Measurements from ENCODE around the gene DDAH2. TPM values are rescaled to one million over a fixed set of nuclear protein-coding genes. Genes with fewer than 3 reads are reported as not detected.

Gene DDAH2, protein sequence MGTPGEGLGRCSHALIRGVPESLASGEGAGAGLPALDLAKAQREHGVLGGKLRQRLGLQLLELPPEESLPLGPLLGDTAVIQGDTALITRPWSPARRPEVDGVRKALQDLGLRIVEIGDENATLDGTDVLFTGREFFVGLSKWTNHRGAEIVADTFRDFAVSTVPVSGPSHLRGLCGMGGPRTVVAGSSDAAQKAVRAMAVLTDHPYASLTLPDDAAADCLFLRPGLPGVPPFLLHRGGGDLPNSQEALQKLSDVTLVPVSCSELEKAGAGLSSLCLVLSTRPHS
- total RNA-seq, result 1 to 10 TPM; 4.7 to 7.3 TPM
- total RNA-seq, result 5.2 to 12.3 reads per million in 2 donors

DNA sequence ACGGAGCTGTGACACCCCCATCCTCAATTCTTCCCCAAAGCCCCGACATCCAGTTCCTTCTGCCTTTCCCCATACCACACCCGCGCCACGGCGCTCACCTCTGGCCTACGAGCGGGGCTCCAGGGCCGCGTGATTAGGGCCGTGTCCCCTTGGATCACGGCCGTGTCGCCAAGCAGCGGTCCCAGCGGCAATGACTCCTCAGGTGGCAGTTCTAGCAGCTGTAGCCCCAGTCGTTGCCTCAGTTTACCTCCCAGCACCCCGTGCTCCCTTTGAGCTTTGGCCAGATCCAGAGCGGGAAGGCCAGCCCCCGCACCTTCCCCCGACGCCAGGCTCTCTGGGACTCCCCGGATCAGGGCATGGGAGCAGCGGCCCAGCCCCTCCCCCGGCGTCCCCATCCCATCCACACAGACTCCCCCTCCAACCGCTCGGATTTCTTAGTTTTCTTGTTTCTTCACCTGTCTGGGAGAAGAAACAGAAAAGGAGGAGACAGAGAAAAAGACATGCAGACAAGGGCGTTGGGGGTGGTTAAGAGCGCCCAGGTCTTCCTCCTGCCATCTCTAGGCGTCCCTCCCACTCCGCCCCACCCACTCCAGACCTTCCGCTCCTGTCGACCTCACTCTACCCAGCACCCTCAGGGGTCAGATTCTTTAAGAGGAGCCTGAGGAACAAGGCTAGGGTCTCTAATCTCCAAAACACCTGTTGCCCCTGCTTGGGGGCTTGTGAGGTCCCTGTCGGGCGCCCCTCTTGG, at the start of gene DDAH2:
Gene DDAH2, minus strand, starts transcription at position 533 of the 748 bp plus-strand sequence. Its CDS starts 138 bp downstream, at position 395.
- no peak for DNase-seq
- Mint-ChIP-seq H3K36me3 (ENCODE audit: low read depth) (peaks cover 5% of the 10 kb centered on the region), H3K27ac (peak within 1 kb of the TSS; percentile 79), H3K27me3 (no peaks in the 10 kb centered on the region), H3K4me3 (peak within 1 kb of the TSS; percentile 96), H3K4me1 (peaks cover 41% of the 10 kb centered on the region)
- ATAC-seq, result peak; percentile 17
- no peaks in the 10 kb centered on the region for H3K9me3 ChIP-seq (ENCODE audit: control insufficient read depth, low read length, poor library complexity, severe bottlenecking)

DNA sequence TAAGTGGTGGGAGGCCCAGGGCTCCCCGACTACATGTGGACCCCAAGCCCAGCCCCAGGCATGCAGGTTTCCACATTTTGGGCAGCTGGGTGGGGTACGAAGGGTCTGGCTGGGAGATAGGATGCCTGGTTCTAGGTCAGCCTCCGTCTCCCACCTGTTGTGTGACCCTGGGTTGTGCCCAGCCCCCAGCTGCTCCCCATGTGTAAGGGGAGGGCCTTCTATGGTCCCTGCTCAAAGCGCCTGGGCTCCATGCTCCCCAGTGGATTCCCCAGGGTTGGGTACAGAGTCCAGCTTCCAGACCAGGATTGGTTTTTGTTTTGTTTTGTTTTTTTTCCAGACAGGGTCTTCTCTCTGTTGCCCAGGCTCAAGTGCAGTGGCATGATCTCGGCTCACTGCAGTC, 49.1 kb upstream of the DDAH2 start:
- Mint-ChIP-seq H3K4me1 (peaks cover 18% of the 10 kb centered on the region), H3K27ac (no peak overlapping the region), H3K36me3 (ENCODE audit: low read depth) (no peaks in the 10 kb centered on the region), H3K27me3 (no peaks in the 10 kb centered on the region), H3K4me3 (no peak overlapping the region)
- no peak for ATAC-seq
- DNase-seq, result no peak
- H3K9me3 ChIP-seq (ENCODE audit: control insufficient read depth, low read length, poor library complexity, severe bottlenecking), result no peaks in the 10 kb centered on the region

DNA sequence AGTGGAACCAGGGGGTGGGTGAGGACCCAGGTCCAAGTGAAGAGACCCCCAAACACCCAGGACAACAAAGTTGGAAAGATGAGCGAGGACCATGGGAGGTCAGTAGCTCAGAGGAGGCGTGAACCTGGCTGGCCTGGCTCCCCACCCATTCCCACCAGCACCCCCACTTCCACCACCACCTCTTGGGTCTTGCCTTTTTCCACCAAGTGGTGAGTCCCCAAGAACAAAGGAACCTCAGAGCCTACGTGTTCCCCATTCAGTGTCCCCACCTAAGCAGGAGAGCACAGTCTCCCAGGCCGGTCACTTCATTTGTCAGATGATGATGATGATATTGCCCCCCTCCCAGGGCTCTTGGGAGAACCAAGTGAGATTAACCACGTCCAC, 48.6 kb upstream of the DDAH2 start:
- no peaks in the 10 kb centered on the region for H3K9me3 ChIP-seq (ENCODE audit: control insufficient read depth, low read length, poor library complexity, severe bottlenecking)
- no peak for ATAC-seq
- H3K4me1 Mint-ChIP-seq, result peaks cover 22% of the 10 kb centered on the region
- H3K27me3 Mint-ChIP-seq, result no peaks in the 10 kb centered on the region
- no peak overlapping the region for H3K27ac Mint-ChIP-seq
- H3K36me3 Mint-ChIP-seq (ENCODE audit: low read depth), result no peaks in the 10 kb centered on the region
- H3K4me3 Mint-ChIP-seq, result peak overlapping the region; percentile 78
- no peak for DNase-seq

DNA sequence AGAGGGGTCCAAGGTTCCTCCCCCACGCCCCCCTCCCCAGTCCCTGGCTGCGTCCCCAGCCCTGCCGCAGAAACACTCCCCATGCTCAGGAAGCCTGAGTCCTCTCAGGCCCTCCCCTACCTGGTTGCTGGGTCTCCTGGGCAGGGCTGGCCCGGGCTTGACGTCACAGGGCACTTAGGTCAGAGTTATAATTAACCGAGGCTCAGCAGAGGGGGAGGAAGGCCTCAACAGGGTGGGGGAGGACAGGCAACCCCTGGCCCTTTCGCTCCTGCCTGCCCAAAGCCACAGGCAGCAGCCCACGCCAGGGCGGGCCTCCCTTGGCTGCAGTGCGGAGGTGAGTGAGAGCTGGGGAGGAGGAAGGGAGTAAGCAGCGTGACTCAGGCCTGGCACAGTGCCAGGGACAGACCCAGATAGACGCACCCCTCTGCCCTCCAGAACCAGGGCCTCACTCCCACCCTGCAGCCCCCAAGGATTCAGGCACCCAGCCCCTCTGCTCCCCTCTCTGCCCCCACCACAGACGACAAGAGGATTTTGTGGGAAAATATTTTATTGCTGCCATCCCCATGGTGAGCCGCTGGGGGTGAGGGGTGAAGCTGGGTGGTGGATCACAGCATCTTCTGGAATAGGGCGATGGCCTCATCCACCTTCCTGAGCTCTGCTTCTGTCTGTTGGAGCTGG, 48.0 kb upstream of the DDAH2 start, which contains the start of gene VWA7:
Gene VWA7, minus strand, starts transcription at position 340 of the 678 bp plus-strand sequence. CDS start 549 bp downstream, outside the sequence.
- peak; percentile 29 to 53 (median 40) for DNase-seq
- ATAC-seq, result peak; percentile 80
- Mint-ChIP-seq H3K4me1 (peaks cover 23% of the 10 kb centered on the region), H3K36me3 (ENCODE audit: low read depth) (no peaks in the 10 kb centered on the region), H3K4me3 (peak within 1 kb of the TSS; percentile 78), H3K27ac (peak within 1 kb of the TSS; percentile 77), H3K27me3 (no peaks in the 10 kb centered on the region)
- no peaks in the 10 kb centered on the region for H3K9me3 ChIP-seq (ENCODE audit: control insufficient read depth, low read length, poor library complexity, severe bottlenecking)

DNA sequence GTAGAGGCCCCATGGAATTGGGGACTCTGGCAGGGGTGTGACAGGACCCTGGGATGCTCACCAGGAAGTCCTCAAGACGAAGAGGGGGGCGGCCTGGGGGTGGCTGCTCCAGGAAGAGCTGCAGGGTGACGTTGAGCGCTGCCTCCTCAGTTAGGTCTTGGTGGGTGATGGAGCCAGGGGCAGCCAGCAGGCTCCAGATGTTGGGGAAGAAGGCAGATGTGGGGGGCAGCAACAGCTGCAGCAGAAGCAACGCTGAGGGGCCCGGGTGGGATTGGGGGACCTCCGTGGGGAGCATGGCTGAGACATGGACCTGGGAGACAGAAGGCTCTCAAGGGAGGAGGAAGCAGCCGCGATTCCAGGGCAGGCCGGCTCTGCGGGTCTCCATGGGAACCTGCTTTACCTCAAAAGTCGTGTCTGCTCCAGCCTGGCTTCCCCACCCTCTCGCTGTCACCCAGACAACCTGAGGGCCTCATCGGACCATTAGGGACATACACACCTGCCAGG, 47.4 kb upstream of the DDAH2 start:
- ATAC-seq, result peak; percentile 22
- Mint-ChIP-seq H3K27me3 (no peaks in the 10 kb centered on the region), H3K4me1 (peaks cover 24% of the 10 kb centered on the region), H3K27ac (peak overlapping the region; percentile 77), H3K4me3 (peak overlapping the region; percentile 78), H3K36me3 (ENCODE audit: low read depth) (no peaks in the 10 kb centered on the region)
- no peak for DNase-seq
- H3K9me3 ChIP-seq (ENCODE audit: control insufficient read depth, low read length, poor library complexity, severe bottlenecking), result no peaks in the 10 kb centered on the region

DNA sequence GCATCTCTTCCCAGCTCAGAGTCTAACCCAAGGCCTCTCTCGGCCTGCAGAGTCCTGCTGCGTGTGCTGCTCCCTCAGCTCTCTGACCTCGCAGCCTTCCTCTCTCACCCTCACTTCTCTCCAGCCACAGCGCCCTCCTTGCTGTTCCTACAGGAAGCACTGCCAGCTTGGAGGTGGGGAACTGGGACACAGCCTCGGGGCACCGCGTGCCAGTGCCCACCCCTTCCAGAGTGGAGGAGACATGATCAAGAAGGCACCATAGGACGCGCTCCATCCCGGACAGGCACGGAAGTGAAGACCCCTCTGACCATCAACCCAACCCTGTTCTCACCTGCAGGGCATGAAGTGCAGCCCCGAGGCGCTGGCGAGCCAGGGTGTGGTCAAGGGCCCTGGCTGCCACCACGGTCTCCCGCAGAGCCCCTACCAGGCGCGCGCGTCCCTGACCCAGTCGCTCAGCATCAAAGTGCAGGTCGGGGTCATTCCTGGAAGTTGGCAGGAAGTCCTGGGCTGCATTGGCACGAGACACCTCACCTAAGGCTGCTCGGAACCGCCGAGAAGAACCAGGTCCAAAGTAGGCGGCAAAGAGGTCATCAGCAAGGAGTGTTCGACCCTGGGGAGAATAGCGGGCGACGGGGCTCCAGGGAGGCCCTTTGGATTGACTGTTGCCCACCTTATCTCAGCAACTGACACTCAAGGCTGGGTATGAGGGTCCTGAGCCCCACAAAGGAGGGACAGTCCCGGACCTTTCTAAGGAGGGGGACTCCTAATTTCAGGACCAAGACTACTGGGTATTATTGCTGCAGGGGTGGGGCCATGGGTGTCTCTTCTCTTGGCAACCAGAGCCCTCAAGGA, 46.8 kb upstream of the DDAH2 start:
- DNase-seq (no peak), ATAC-seq (no peak)
- H3K4me3 Mint-ChIP-seq, result peak overlapping the region; percentile 73
- H3K36me3 Mint-ChIP-seq (ENCODE audit: low read depth), result no peaks in the 10 kb centered on the region
- H3K4me1 Mint-ChIP-seq, result peaks cover 29% of the 10 kb centered on the region
- no peaks in the 10 kb centered on the region for H3K27me3 Mint-ChIP-seq
- H3K27ac Mint-ChIP-seq, result peak overlapping the region; percentile 77
- H3K9me3 ChIP-seq (ENCODE audit: control insufficient read depth, low read length, poor library complexity, severe bottlenecking), result no peaks in the 10 kb centered on the region

DNA sequence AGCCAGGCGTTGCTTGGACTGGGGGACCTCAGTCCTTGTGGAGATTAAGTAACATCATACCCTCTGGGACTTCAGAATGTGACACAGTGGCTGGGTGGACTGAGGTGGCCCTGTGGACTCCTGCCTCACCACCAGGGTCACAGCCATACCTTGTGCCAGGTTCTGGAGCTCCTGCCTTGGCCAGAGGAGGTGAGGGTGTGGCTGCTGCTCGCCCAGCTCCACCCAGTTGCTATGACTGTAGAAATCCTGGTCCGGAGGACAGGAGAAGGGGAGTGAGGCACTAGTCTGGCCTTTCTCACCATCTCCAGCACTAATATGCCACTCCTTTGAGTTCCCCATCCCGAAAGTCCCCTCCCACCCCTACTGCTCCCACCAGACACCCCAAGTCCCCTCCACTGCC, 46.1 kb upstream of the DDAH2 start:
- Mint-ChIP-seq H3K4me1 (peaks cover 29% of the 10 kb centered on the region), H3K36me3 (ENCODE audit: low read depth) (no peaks in the 10 kb centered on the region), H3K4me3 (peak overlapping the region; percentile 39), H3K27me3 (no peaks in the 10 kb centered on the region), H3K27ac (peak overlapping the region; percentile 77)
- H3K9me3 ChIP-seq (ENCODE audit: control insufficient read depth, low read length, poor library complexity, severe bottlenecking), result no peaks in the 10 kb centered on the region
- DNase-seq, result no peak
- no peak for ATAC-seq

DNA sequence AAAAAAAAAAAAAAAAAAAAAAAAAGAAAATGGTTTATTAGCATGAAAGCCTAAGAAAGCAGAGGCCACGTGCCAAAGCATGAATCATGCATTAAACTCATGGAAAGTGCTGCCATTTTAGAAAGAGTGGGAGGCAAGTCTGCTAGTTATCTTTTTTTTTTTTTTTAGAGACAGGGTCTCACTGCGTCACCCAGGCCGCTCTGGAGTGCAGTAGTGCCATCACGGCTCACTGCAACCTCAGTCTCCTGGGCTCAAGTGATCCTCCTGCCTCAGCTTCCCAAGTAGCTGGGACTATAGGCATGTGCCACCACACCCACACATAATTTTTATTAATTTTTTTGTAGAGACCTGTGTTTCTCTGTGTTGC, 42.9 kb upstream of the DDAH2 start:
- Mint-ChIP-seq H3K4me1 (peaks cover 28% of the 10 kb centered on the region), H3K27ac (no peak overlapping the region), H3K4me3 (peak overlapping the region; percentile 83), H3K36me3 (ENCODE audit: low read depth) (no peaks in the 10 kb centered on the region), H3K27me3 (no peaks in the 10 kb centered on the region)
- DNase-seq, result no peak
- ATAC-seq, result no peak
- no peaks in the 10 kb centered on the region for H3K9me3 ChIP-seq (ENCODE audit: control insufficient read depth, low read length, poor library complexity, severe bottlenecking)

DNA sequence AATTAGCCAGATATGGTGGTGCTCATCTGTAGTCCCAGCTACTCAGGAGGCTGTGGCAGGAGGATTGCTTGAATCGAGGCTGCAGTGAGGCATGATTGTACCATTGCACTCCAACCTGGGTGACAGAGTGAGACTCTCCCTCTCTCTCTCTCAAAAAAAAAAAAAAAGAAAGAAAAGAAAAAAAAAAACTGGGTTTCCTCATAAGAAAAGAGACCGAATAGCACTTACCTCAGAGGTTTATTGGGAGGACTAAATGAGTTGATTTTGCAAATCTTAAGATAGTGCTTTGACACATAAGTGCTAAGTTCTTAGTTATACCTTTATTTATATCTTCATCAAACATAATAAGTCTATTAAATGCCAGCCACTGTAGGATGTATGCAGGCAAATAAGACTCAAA, 41.8 kb upstream of the DDAH2 start:
- Mint-ChIP-seq H3K27ac (no peak overlapping the region), H3K4me3 (peak overlapping the region; percentile 47), H3K4me1 (peaks cover 23% of the 10 kb centered on the region), H3K27me3 (no peaks in the 10 kb centered on the region), H3K36me3 (ENCODE audit: low read depth) (no peaks in the 10 kb centered on the region)
- ATAC-seq (no peak), DNase-seq (no peak)
- no peaks in the 10 kb centered on the region for H3K9me3 ChIP-seq (ENCODE audit: control insufficient read depth, low read length, poor library complexity, severe bottlenecking)

DNA sequence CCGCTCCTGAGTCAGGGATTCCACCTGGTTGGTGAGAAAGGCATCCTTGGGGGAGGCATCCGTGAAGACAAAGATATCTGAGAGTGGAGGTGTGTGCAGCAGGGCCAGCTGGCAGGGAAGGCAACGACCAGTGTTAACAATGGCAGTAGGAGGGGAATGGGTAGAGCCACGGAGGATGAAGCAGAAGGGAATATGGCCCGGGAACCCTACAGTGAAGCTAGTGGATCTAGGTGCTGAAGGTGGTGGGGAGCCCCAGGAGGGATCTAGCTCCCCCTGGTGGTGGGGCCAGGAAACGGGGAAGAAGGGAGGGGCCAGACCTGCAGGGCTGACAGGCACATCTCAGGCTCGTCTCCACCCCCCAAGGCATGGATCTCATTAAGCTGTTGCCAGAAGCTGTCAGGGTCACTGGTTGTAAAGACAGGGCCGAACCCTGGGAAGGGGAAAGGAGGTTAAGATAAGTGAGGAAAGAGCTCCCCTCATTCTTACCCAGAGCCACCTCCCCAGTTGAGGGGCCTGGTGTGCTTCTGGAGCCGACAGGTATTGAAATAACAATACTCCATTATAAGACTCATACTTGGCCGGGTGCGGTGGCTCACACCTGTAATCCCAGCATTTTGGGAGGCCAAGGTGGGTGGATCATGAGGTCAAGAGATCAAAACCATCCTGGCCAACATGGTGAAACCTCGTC, 40.7 kb upstream of the DDAH2 start:
- Mint-ChIP-seq H3K27ac (no peak overlapping the region), H3K27me3 (no peaks in the 10 kb centered on the region), H3K4me3 (no peak overlapping the region), H3K36me3 (ENCODE audit: low read depth) (no peaks in the 10 kb centered on the region), H3K4me1 (peaks cover 18% of the 10 kb centered on the region)
- H3K9me3 ChIP-seq (ENCODE audit: control insufficient read depth, low read length, poor library complexity, severe bottlenecking), result no peaks in the 10 kb centered on the region
- DNase-seq (peak; percentile 64 to 77 (median 69)), ATAC-seq (peak; percentile 85)

DNA sequence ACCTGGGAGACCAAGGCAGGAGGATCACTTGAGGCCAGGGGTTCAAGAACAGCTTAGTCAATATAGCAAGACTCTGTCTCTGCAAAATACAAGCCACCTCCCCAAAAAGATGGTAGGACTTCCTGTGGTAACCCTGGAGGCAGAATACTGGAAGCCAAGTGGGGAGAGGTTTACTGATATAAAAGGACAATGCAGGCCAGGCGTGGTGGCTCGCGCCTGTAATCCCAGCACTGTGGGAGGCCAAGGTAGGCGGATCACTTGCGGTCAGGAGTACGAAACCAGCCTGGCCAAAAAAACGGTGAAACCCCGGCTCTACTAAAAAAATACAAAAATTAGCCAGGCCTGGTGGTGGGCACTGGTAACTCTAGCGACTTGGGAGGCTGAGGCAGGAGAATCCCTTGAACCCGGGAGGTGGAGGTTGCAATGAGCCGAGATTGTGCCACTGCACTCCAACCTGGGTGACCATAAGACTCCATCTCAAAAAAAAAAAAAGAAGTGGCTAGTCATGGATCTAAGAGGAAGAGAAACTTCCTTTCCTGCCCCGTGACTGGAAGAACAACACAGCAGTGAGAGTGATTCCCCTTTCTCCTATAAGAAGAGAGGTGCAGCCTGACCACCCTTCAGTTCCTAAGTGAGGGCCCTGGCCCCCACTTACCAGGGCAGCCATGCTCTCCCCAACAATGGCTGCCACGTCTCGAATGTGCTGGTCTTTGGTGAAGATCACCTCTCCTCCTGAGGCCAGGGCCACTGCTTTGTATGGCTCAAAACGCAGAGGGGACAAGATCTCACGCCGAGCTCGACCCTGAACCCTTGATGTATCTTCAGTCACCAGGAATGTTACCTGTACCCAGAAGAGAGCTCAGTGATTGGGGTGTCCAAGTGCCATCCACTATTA, 39.5 kb upstream of the DDAH2 start:
- DNase-seq (no peak), ATAC-seq (no peak)

More for the DNA sequence above, 39.5 kb upstream of the DDAH2 start:
- no peaks in the 10 kb centered on the region for H3K36me3 Mint-ChIP-seq (ENCODE audit: low read depth)
- H3K9me3 ChIP-seq (ENCODE audit: control insufficient read depth, low read length, poor library complexity, severe bottlenecking), result no peaks in the 10 kb centered on the region
- peaks cover 18% of the 10 kb centered on the region for H3K4me1 Mint-ChIP-seq
- no peak overlapping the region for H3K4me3 Mint-ChIP-seq
- peak overlapping the region; percentile 78 for H3K27ac Mint-ChIP-seq
- no peaks in the 10 kb centered on the region for H3K27me3 Mint-ChIP-seq

Data from T-helper 17 cell (primary cell).